IMR-90 (cell line): ENCODE measurements around the gene EIF3I. TPM values are rescaled to one million over a fixed set of nuclear protein-coding genes. Genes with fewer than 3 reads are reported as not detected.

ENCODE experiments used
- ATAC-seq: fragments of 200-7000 bp; cut with Tn5 transposase; 2 replicates; pipeline ENCODE4 v1.9.1; 2020; ENCODE audit warnings: low read depth, mild to moderate bottlenecking, moderate library complexity
- BruUV-seq: library from RNA; stranded (reverse); fragments of 400-500 nt; replicated peaks from 2 replicates; lab custom pipeline; 2021; lab: Mats Ljungman, UMichigan
- CTCF ChIA-PET: fragments of 300-600 bp; formaldehyde crosslinking; extraction: SDS; loops from one replicate; lab custom pipeline; 2021; ENCODE audit warnings: antibody characterized with exemption; lab: Yijun Ruan, JAX
- POLR2A ChIA-PET: fragments of 300-600 bp; sonication (Branson Sonifier 250); formaldehyde crosslinking; loops from one replicate; lab custom pipeline; 2022; ENCODE audit warnings: antibody characterized with exemption; ENCODE audit not compliant: unreplicated experiment; lab: Charles Lee
- DNase-seq: peaks from one replicate; pipeline ENCODE4 v3.0.0; 2013
- H2AFZ ChIP-seq: replicated peaks from 2 replicates; pipeline ENCODE3; 2013; ENCODE audit warnings: low read length, mild to moderate bottlenecking; ENCODE audit not compliant: poor library complexity
- H2AK5ac ChIP-seq: 2 replicates; pipeline ENCODE4 v1.6.1; 2013; ENCODE audit warnings: low read depth, low read length, inconsistent platforms
- H2AK9ac ChIP-seq: replicated peaks from 2 replicates; pipeline ENCODE3; 2013; ENCODE audit warnings: mild to moderate bottlenecking, low read depth, low read length, moderate library complexity; ENCODE audit not compliant: poor library complexity
- H2BK120ac ChIP-seq: 2 replicates; pipeline ENCODE4 v1.6.1; 2013; ENCODE audit warnings: low read depth, low read length, inconsistent platforms
- H2BK15ac ChIP-seq: 3 replicates; pipeline ENCODE4 v1.6.1; 2013; ENCODE audit warnings: low read depth, low read length, inconsistent platforms
- H2BK20ac ChIP-seq: 2 replicates; pipeline ENCODE4 v1.6.1; 2013; ENCODE audit warnings: low read depth, mild to moderate bottlenecking, inconsistent platforms, low read length, moderate library complexity
- H2BK5ac ChIP-seq: 2 replicates; pipeline ENCODE4 v1.6.1; 2013; ENCODE audit warnings: mild to moderate bottlenecking, low read depth, low read length, inconsistent platforms; ENCODE audit not compliant: poor library complexity, severe bottlenecking
- H3K14ac ChIP-seq: replicated peaks from 2 replicates; pipeline ENCODE4 v1.6.1; 2013; ENCODE audit warnings: low read depth, low read length, inconsistent platforms
- H3K18ac ChIP-seq: 2 replicates; pipeline ENCODE4 v1.6.1; 2013; ENCODE audit warnings: low read depth, low read length, control low read depth
- H3K23ac ChIP-seq: 2 replicates; pipeline ENCODE4 v1.6.1; 2013; ENCODE audit warnings: low read depth, low read length, inconsistent platforms
- H3K27ac ChIP-seq: 2 replicates; pipeline ENCODE4 v1.5.1; 2013; ENCODE audit warnings: mild to moderate bottlenecking, control low read depth, low read length; ENCODE audit not compliant: insufficient read depth
- H3K27me3 ChIP-seq: 2 replicates; pipeline ENCODE4 v1.6.1; 2013; ENCODE audit warnings: low read length; ENCODE audit not compliant: control insufficient read depth, insufficient read depth
- H3K36me3 ChIP-seq: 2 replicates; pipeline ENCODE4 v1.6.1; 2013; ENCODE audit warnings: low read length, mixed read lengths; ENCODE audit not compliant: control insufficient read depth, insufficient read depth
- H3K4ac ChIP-seq: 2 replicates; pipeline ENCODE4 v1.6.1; 2013; ENCODE audit warnings: low read depth, low read length, inconsistent platforms
- H3K4me1 ChIP-seq: 2 replicates; pipeline ENCODE4 v1.6.1; 2013; ENCODE audit warnings: low read length, mixed read lengths; ENCODE audit not compliant: control insufficient read depth, insufficient read depth
- H3K4me2 ChIP-seq: 2 replicates; pipeline ENCODE4 v1.6.1; 2013; ENCODE audit warnings: low read depth, mild to moderate bottlenecking, control low read depth, low read length, moderate library complexity
- H3K4me3 ChIP-seq: 2 replicates; pipeline ENCODE4 v1.5.1; 2013; ENCODE audit warnings: low read depth, mild to moderate bottlenecking, control low read depth, low read length, moderate library complexity; ENCODE audit not compliant: insufficient read depth
- H3K56ac ChIP-seq: 2 replicates; pipeline ENCODE4 v1.6.1; 2013; ENCODE audit warnings: low read length, inconsistent platforms; ENCODE audit not compliant: insufficient read depth; ENCODE audit errors: extremely low read depth
- H3K79me1 ChIP-seq, 2 experiments: 2 replicates each; pipeline ENCODE4 v1.6.1; 2013; ENCODE audit warnings: low read length in 2 of 2, inconsistent platforms in 1 of 2, low read depth in 1 of 2
- H3K9ac ChIP-seq: 2 replicates; pipeline ENCODE4 v1.6.1; 2013; ENCODE audit warnings: low read depth, low read length, control low read depth
- H3K9me1 ChIP-seq: 2 replicates; pipeline ENCODE4 v1.6.1; 2013; ENCODE audit warnings: low read length, inconsistent platforms; ENCODE audit not compliant: insufficient read depth
- H3K9me3 ChIP-seq: 2 replicates; pipeline ENCODE4 v1.6.1; 2013; ENCODE audit warnings: low read length; ENCODE audit not compliant: control insufficient read depth, insufficient read depth
- H4K20me1 ChIP-seq: 2 replicates; pipeline ENCODE4 v1.6.1; 2013; ENCODE audit warnings: low read length, inconsistent platforms; ENCODE audit not compliant: insufficient read depth
- H4K5ac ChIP-seq: 2 replicates; pipeline ENCODE4 v1.6.1; 2013; ENCODE audit warnings: mild to moderate bottlenecking, low read depth, low read length, control low read depth
- H4K8ac ChIP-seq, 2 experiments: 2 replicates each; pipeline ENCODE4 v1.6.1; 2013; ENCODE audit warnings: low read depth in 2 of 2, low read length in 2 of 2, control low read depth in 1 of 2, inconsistent platforms in 1 of 2
- H4K91ac ChIP-seq: 2 replicates; pipeline ENCODE4 v1.6.1; 2013; ENCODE audit warnings: low read depth, low read length, inconsistent platforms; ENCODE audit not compliant: insufficient read depth
- BHLHE40 ChIP-seq: fragments of 150-350 bp; IDR thresholded peaks from 2 replicates; pipeline ENCODE4 v1.6.1; 2016; ENCODE audit warnings: mild to moderate bottlenecking, low read depth, low read length
- ELK1 ChIP-seq: fragments of 150-350 bp; IDR thresholded peaks from 2 replicates; pipeline ENCODE4 v1.6.1; 2016; ENCODE audit warnings: low read depth, mild to moderate bottlenecking, low read length, moderate library complexity, borderline replicate concordance
- RCOR1 ChIP-seq: IDR thresholded peaks from 2 replicates; pipeline ENCODE4 v1.6.1; 2012; ENCODE audit warnings: mild to moderate bottlenecking, low read length, improper control_type of control experiment; ENCODE audit not compliant: insufficient replicate concordance
- WGBS, 2 experiments: methylation state at CpG; one replicate each; pipeline versions ENCODE4 v1.1.5 to v1.1.7; 2013; ENCODE audit warnings: missing lambda C conversion rate in 2 of 2; ENCODE audit not compliant: insufficient read length in 1 of 2; ENCODE audit errors: extremely low coverage in 2 of 2; 5-methylcytosine and 5-hydroxymethylcytosine counted together
- dilution Hi-C: fragments of 300-500 bp; cut with HindIII; formaldehyde crosslinking; loops from one replicate; pipeline ENCODE4 v1.14.3; 2018; ENCODE audit warnings: low sequenced_read_pairs; ENCODE audit not compliant: unreplicated experiment
- in situ Hi-C: fragments of 300-500 bp; cut with MboI; formaldehyde crosslinking; loops from 3 replicates; pipeline ENCODE4 v1.14.3; 2019; ENCODE audit warnings: low sequenced_read_pairs, inconsistent platforms, mixed read lengths
- intact Hi-C: fragments of 100-400 bp; cut with micrococcal nuclease; formaldehyde crosslinking; loops from 2 replicates; pipeline ENCODE4 v1.10.0; 2022
- polyA plus RNA-seq, 3 experiments: library from polyadenylated mRNA; depleted of rRNA; stranded (reverse); fragments of >200 nt; gene quantifications; 2 replicates each; pipeline ENCODE4 v1.2.3, GENCODE V29; 2012; ENCODE audit warnings: low replicate concordance in 1 of 3
- total RNA-seq: library from RNA; depleted of rRNA; stranded (reverse); fragments of >200 nt; gene quantifications from 2 replicates; pipeline ENCODE4 v1.2.3, GENCODE V29; 2012

EIF3I gene
- total and polyA plus RNA-seq, 2 of the 4 experiments (the other 2 are of a cell fraction), result 469 to 716 TPM

- ATAC-seq, result no peak
- Histone ChIP-seq H3K4me1 (no peaks in the 10 kb centered on the region), H3K56ac (no peak overlapping the region), H4K5ac (no peak overlapping the region), H3K9ac (no peak overlapping the region), H3K4ac (no peak overlapping the region), H2AK9ac (peak overlapping the region; percentile 55), H3K4me3 (no peak overlapping the region), H3K23ac (no peak overlapping the region), H3K9me3 (no peaks in the 10 kb centered on the region), H3K79me1 (peaks cover 14 to 31% of the 10 kb centered on the region in 2 experiments), H3K18ac (no peak overlapping the region), H2AFZ (no peak overlapping the region), H2BK15ac (no peak overlapping the region), H3K36me3 (peaks cover 57% of the 10 kb centered on the region), H3K9me1 (peaks cover 5% of the 10 kb centered on the region; the same call in 1 of the 2 replicates), H4K91ac (no peak overlapping the region), H3K14ac (no peak overlapping the region), H2BK120ac (no peak overlapping the region), H2AK5ac (no peak overlapping the region), H4K8ac (no peak overlapping the region), H2BK20ac (no peak overlapping the region), H3K4me2 (no peak overlapping the region), H3K27ac (no peak overlapping the region), H2BK5ac (no peak overlapping the region), H3K27me3 (no peaks in the 10 kb centered on the region), H4K20me1 (0 out of 2 replicates have a peak, but pooled peaks cover 10% of the 10 kb centered on the region)
- intact Hi-C loops, result no loop called here
- no peak for TF ChIP-seq BHLHE40
- TF ChIP-seq ELK1, result no peak
- TF ChIP-seq RCOR1, result no peak
- in situ Hi-C loops, result no loop called here
- DNase-seq, result no peak
- POLR2A ChIA-PET, result no interaction called here
- dilution Hi-C loops, result no loop called here
- BruUV-seq, result no TSS peak
- no CpG with 5 or more reads among the region's 3 CpGs for WGBS, 2 experiments
- CTCF ChIA-PET, result no interaction called here
Measured at GRCh38 chr1:32228771-32229170, 6.6 kb downstream of the EIF3I start.
